Measurements from ENCODE around the gene MAP2K2. TPM values are rescaled to one million over a fixed set of nuclear protein-coding genes. Genes with fewer than 3 reads are reported as not detected.

Gene MAP2K2
- total and polyA plus RNA-seq, 2 donors (not counting 3 experiments of a cell fraction or from before 2014, with no cell fraction given) = 126 to 171 TPM

GRCh38 chr19:4057931-4058692, 65.8 kb downstream of the MAP2K2 start:
- dilution Hi-C loops (cut with MboI; ENCODE audit: extremely low pct_ligation_motif_present, low sequenced_read_pairs) = no loop called here
- DNase-seq (ENCODE audit: low read depth, low spot score) (peak; percentile 64), FAIRE-seq (peak; percentile 73)
- Histone ChIP-seq H3K4me3 (replicated peaks in 1 of 3; ENCODE audit: insufficient read depth in 1 of 3, low read depth in 1 of 3, low read length in 3 of 3) (no peak overlapping the region), H3K79me2 (ENCODE audit: control insufficient read depth, insufficient read depth, low read length) (peaks cover 94% of the 10 kb centered on the region), H3K36me3 (ENCODE audit: control insufficient read depth in 2 of 2, extremely low read depth in 1 of 2, insufficient read depth in 2 of 2, low read length in 2 of 2) (peaks cover 0 to 16% of the 10 kb centered on the region in 2 experiments), H3K9me3 (replicated peaks; ENCODE audit: control insufficient read depth, insufficient read depth, low read length) (no peaks in the 10 kb centered on the region), H3K9me1 (replicated peaks; ENCODE audit: control insufficient read depth, extremely low read depth, insufficient read depth, low read length) (no peaks in the 10 kb centered on the region), H3K27me3 (ENCODE audit: control insufficient read depth in 2 of 2, insufficient read depth in 2 of 2, low read length in 2 of 2) (no peaks in the 10 kb centered on the region), H3K9ac (replicated peaks; ENCODE audit: extremely low read depth, insufficient read depth, low read length) (peak overlapping the region; percentile 46), H3K4me2 (ENCODE audit: insufficient read depth, low read length) (peak overlapping the region; percentile 4), H3K27ac (ENCODE audit: insufficient read depth, low read depth, low read length) (peak overlapping the region; percentile 57), H2AFZ (ENCODE audit: low read depth, low read length) (no peak overlapping the region), H3K4me1 (ENCODE audit: control insufficient read depth, extremely low read depth, insufficient read depth, low read length) (peaks cover 20% of the 10 kb centered on the region), H4K20me1 (replicated peaks; ENCODE audit: control insufficient read depth, extremely low read depth, insufficient read depth, low read length) (no peaks in the 10 kb centered on the region)
- POLR2A ChIA-PET = interaction anchor here (0.7 kb wide), 1 partner anchor 19 kb away, joined by 7 read pairs; no protein-coding TSS in a partner anchor
- BruUV-seq (replicated peaks) = no TSS peak
- CTCF ChIA-PET = interaction anchor here (0.9 to 1.6 kb wide), 4 partner anchors 17 to 82 kb away, joined by 3 to 8 read pairs (median 6); no protein-coding TSS in a partner anchor
- TF ChIP-seq FOS (IDR thresholded peaks at IDR 0.05; ENCODE audit: borderline replicate concordance, insufficient read depth, low read length) (peak; percentile 6), GATA2 (IDR thresholded peaks at IDR 0.05; ENCODE audit: insufficient read depth, insufficient read length, low read depth, low read length) (no peak), POLR2A (IDR thresholded peaks at IDR 0.05; ENCODE audit: low read depth, low read length) (no peak), EZH2 (IDR thresholded peaks at IDR 0.05; ENCODE audit: borderline replicate concordance, low read depth, low read length, severe bottlenecking) (no peak), MYC (IDR thresholded peaks at IDR 0.05; ENCODE audit: low read depth, low read length) (no peak), POLR2AphosphoS5 (IDR thresholded peaks at IDR 0.05; ENCODE audit: insufficient read depth, low read depth, low read length) (peak; percentile 53), CTCF (IDR thresholded peaks at IDR 0.05; ENCODE audit: extremely low read depth in 1 of 2, insufficient read depth in 1 of 2, low read depth in 1 of 2, low read length in 2 of 2) (peak; percentile 7 to 23), JUN (IDR thresholded peaks at IDR 0.05; ENCODE audit: borderline replicate concordance, insufficient read depth, insufficient read length, low read depth) (no peak)
- TF ChIP-seq, protein P1, sequence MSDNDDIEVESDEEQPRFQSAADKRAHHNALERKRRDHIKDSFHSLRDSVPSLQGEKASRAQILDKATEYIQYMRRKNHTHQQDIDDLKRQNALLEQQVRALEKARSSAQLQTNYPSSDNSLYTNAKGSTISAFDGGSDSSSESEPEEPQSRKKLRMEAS (IDR thresholded peaks at IDR 0.05; ENCODE audit: insufficient read depth, insufficient read length) = no peak
- intact Hi-C loops (cut with micrococcal nuclease) = no loop called here

All from endothelial cell of umbilical vein (primary cell).